ENCODE data around the gene GSTO2.

The GSTO2 gene

DNA sequence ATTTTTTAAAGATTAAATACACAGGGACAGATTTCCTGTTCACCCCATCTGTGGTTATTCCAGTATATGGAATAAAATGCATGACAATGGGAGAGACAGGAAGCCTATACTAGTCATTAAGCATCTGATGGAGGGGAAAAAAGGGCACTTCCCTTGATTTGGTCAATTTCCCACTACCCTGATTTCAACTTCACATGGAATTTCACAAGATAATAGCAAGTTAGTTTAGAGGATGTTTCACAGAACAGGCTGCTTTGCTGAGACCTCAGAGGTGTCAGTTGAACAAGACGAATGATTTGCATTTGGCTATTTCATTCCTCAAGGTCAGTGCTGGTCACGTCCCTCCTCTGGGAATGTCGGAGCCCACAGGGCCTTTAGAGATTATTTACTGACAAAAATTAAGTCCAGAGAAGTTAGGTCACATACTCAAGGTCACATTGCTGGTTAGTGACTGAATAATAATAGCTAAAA is 74.0 kb downstream of the GSTO2 start:
- H2AFZ ChIP-seq (ENCODE audit: low read depth, low read length) = no peak overlapping the region

DNA sequence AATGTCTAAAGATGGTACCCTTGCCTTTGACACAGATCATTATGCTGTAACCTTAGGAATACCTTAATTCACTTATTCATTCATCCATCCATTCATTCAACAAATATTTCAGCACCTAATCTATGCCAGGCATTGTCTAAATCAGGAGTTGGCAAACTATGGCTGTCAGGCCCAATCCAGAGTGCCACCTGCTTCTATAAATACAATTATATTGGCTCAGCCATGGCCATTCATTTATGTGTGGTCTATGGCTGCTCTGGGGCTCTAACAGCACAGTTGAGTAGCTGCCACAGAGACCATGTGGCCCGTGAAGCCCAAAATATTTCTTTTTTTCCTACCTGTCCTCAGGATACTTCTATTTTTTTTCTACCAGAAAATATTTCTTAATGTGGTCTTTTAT is 75.2 kb downstream of the GSTO2 start:
- Histone ChIP-seq H2AFZ (ENCODE audit: low read depth, low read length) (no peak overlapping the region), H3K4me3 (ENCODE audit: low read length) (no peak overlapping the region), H3K9me3 (ENCODE audit: low read length) (no peaks in the 10 kb centered on the region)

More for the DNA sequence above, 74.0 kb downstream of the GSTO2 start:
- Histone ChIP-seq H3K4me1 (ENCODE audit: insufficient read depth, low read length) (peaks cover 4% of the 10 kb centered on the region), H3K4me3 (ENCODE audit: low read length) (no peak overlapping the region), H3K27me3 (ENCODE audit: insufficient read depth, low read length) (peaks cover 13% of the 10 kb centered on the region), H3K9me3 (ENCODE audit: low read length) (no peaks in the 10 kb centered on the region), H3K36me3 (ENCODE audit: insufficient read depth, low read length) (no peaks in the 10 kb centered on the region)

DNA sequence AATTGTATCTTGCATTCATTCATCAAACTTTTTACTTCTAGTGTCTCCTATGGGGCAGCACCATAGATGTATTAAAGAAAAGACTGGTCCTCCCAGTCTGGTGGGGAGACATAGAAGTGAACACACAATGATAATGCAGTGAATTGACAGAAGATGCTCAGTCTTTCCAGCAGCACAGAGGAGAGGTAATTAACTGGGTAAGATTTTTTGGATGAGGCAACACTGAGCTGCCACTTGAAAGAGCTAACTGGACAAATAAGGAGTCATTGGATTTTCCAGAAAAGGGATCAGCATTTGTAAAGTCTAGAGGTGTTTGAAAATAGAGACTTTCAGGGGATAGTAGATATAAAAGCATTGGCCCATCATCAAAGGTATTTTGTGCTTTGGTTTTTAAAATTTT is 76.5 kb downstream of the GSTO2 start:
- H3K9me3 ChIP-seq (ENCODE audit: low read length) = no peaks in the 10 kb centered on the region

More for the DNA sequence above, 75.2 kb downstream of the GSTO2 start:
- Histone ChIP-seq H3K27me3 (ENCODE audit: insufficient read depth, low read length) (peaks cover 12% of the 10 kb centered on the region), H3K4me1 (ENCODE audit: insufficient read depth, low read length) (peaks cover 4% of the 10 kb centered on the region), H3K36me3 (ENCODE audit: insufficient read depth, low read length) (no peaks in the 10 kb centered on the region)

DNA sequence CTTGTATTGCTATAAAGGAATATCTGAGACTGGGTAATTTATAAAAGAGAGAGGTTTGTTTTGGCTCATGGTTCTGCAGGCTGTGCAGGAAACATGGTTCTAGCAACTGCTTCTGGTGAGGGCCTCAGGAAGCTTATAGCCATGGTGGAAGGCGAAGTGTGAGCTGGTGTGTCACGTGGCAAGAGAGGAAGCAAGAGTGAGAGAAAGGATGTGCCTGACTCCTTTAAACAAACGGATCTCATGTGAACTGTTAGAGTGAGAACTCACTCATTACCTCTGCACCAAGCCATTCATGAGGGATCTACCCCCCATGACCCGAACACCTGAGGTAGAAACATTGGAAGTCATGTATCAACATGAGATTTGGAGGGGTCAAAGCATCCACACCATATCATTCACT is 77.0 kb downstream of the GSTO2 start:
- Histone ChIP-seq H3K27me3 (ENCODE audit: insufficient read depth, low read length) (peaks cover 4% of the 10 kb centered on the region), H2AFZ (ENCODE audit: low read depth, low read length) (no peak overlapping the region), H3K9me3 (ENCODE audit: low read length) (no peaks in the 10 kb centered on the region), H3K4me1 (ENCODE audit: insufficient read depth, low read length) (peaks cover 4% of the 10 kb centered on the region), H3K36me3 (ENCODE audit: insufficient read depth, low read length) (no peaks in the 10 kb centered on the region), H3K4me3 (ENCODE audit: low read length) (no peak overlapping the region)

More for the DNA sequence above, 76.5 kb downstream of the GSTO2 start:
- no peak overlapping the region for H3K4me3 ChIP-seq (ENCODE audit: low read length)
- H3K36me3 ChIP-seq (ENCODE audit: insufficient read depth, low read length) = no peaks in the 10 kb centered on the region
- H3K4me1 ChIP-seq (ENCODE audit: insufficient read depth, low read length) = peaks cover 4% of the 10 kb centered on the region
- H2AFZ ChIP-seq (ENCODE audit: low read depth, low read length) = no peak overlapping the region
- H3K27me3 ChIP-seq (ENCODE audit: insufficient read depth, low read length) = peaks cover 5% of the 10 kb centered on the region

DNA sequence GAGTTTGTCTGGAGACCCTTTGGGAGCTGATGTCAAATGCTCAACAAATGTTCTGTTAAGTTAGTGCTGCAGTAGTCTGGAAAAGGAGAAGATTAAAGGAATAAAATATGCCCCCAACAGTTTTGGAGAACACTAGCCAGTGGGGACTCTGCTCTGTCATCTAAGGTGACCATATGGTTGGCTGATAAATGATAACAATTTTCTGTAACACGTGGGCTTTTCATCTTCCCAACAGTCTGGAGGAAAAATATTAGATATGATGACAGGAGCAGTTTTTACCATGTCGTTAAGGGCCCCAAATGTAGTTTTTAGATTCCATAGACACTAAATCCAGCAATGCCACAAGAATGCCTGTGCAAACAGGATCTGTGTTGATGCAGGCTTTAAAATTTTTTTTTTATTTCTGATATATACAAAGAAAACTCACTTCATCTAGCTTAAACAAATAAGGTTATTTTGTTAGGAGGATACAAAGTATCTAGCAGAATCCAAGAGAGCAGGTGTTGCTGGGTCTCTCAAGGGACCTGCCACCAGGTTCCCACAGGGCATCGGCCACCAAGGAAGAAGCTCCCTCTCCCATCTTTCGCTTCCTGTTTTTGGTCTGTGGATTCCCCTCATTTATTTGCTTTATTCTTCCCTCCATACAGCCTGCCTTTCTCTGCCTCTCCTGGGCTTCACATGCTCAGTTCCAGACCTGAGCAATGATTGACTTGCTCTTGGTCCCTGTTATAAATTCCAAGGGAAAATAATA is 78.5 kb downstream of the GSTO2 start:
- peaks cover 4% of the 10 kb centered on the region for H3K4me1 ChIP-seq (ENCODE audit: insufficient read depth, low read length)

DNA sequence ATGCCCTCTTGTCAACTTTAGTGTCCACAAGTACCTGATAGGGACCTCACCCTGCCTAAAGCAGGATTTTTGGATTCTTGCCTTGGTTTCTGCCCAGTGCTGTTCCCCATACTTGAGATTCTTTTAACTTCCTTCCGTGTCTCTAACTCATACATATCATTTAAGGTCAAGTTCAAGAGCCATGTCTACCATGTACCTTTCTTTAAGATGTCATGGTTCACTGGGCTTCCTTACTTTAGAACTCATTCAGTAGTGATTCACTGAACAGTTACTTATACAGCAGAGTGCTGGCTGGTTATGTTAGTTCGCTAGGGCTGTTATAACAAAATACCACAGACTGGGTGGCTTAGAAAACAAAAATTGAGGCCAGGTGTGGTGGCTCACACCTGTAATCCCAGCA is 79.6 kb downstream of the GSTO2 start:
- Histone ChIP-seq H3K36me3 (ENCODE audit: insufficient read depth, low read length) (no peaks in the 10 kb centered on the region), H3K9me3 (ENCODE audit: low read length) (no peaks in the 10 kb centered on the region), H2AFZ (ENCODE audit: low read depth, low read length) (no peak overlapping the region), H3K27me3 (ENCODE audit: insufficient read depth, low read length) (peaks cover 4% of the 10 kb centered on the region), H3K4me1 (ENCODE audit: insufficient read depth, low read length) (no peaks in the 10 kb centered on the region), H3K4me3 (ENCODE audit: low read length) (no peak overlapping the region)

More for the DNA sequence above, 78.5 kb downstream of the GSTO2 start:
- peaks cover 4% of the 10 kb centered on the region for H3K27me3 ChIP-seq (ENCODE audit: insufficient read depth, low read length)
- no peaks in the 10 kb centered on the region for H3K9me3 ChIP-seq (ENCODE audit: low read length)
- H3K36me3 ChIP-seq (ENCODE audit: insufficient read depth, low read length) = no peaks in the 10 kb centered on the region
- no peak overlapping the region for H2AFZ ChIP-seq (ENCODE audit: low read depth, low read length)
- no peak overlapping the region for H3K4me3 ChIP-seq (ENCODE audit: low read length)

DNA sequence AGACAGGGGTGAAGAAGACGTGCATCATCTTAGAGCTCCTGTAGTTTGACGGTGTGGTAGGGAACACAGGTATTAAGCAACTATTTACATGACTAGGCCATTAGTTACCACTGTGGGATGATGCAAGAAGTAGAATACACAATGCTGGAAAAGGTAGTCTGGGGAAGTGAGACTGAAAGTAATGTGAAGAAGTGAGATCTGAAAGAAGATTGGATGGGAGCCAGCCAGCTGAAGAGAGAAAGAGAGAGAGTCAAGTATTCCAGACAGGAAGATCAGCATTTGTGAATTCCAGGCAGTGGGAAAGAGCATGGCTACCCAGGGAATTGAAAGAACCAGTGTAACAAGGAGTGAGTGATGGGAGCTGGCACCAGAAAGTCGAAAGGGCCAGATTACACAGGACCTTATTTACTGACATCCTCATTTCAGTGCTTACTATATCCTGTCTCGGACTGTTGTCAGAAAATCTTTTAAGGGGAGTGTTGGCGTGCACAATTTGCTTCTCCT is 80.7 kb downstream of the GSTO2 start:
- Histone ChIP-seq H3K4me3 (ENCODE audit: low read length) (no peak overlapping the region), H3K36me3 (ENCODE audit: insufficient read depth, low read length) (no peaks in the 10 kb centered on the region), H2AFZ (ENCODE audit: low read depth, low read length) (no peak overlapping the region), H3K9me3 (ENCODE audit: low read length) (no peaks in the 10 kb centered on the region), H3K4me1 (ENCODE audit: insufficient read depth, low read length) (no peaks in the 10 kb centered on the region), H3K27me3 (ENCODE audit: insufficient read depth, low read length) (peaks cover 4% of the 10 kb centered on the region)

DNA sequence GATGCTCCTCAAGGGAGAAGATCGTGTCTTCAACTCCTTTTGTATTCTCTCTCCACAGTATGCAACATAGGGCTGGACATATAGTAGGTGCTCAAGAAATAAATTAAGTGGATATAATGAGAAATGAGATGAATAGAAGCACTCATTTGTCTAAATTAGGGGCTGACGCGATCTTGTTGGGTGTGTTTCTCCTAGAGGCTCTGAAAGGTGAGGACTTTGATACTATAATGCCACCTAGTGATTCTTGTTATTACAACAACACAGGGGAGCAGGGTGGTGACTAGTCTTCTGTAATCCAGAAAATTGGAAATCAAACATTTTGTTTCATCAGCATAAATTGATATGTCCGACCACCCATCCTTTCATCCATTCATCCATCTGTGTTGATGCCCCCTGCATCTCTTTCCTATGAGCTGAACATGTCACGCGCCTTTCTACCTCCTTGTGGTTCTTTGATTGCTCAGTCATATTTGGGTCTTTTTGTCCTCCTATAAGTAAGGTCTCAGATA is 81.2 kb downstream of the GSTO2 start:
- Histone ChIP-seq H3K9me3 (ENCODE audit: low read length) (no peaks in the 10 kb centered on the region), H3K36me3 (ENCODE audit: insufficient read depth, low read length) (no peaks in the 10 kb centered on the region), H3K4me3 (ENCODE audit: low read length) (no peak overlapping the region), H3K27me3 (ENCODE audit: insufficient read depth, low read length) (peaks cover 8% of the 10 kb centered on the region), H3K4me1 (ENCODE audit: insufficient read depth, low read length) (no peaks in the 10 kb centered on the region), H2AFZ (ENCODE audit: low read depth, low read length) (no peak overlapping the region)

DNA sequence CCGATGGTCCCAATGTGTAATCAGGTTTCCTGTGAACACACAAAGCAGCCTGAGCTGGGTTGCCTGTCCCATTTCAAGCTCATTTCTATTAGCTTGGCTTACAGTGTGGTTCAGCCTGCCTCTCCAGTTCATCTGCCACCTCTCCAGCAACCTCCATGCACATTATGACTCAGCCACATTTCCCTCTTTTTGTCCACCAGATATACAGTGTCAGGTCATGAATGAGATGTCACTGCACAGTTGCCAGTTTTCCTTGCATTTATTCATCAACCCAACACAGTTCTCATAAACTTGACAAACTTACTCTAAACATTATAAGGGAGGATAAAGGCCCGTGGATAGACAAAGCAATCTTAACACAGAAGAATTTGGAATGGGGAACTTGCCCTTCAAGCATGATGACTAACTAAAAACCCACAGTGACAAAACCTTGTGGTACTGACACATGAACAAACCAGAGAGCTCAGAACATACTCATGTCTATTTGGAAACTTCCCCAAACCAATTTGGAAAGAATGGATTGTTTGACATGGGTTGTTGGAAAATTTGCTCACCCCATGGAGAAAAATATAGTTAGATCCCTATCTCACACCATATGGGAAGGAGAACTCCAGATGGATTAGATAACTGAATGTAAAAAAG is 82.2 kb downstream of the GSTO2 start:
- Histone ChIP-seq H3K36me3 (ENCODE audit: insufficient read depth, low read length) (no peaks in the 10 kb centered on the region), H3K4me3 (ENCODE audit: low read length) (no peak overlapping the region), H3K4me1 (ENCODE audit: insufficient read depth, low read length) (no peaks in the 10 kb centered on the region), H2AFZ (ENCODE audit: low read depth, low read length) (no peak overlapping the region), H3K9me3 (ENCODE audit: low read length) (no peaks in the 10 kb centered on the region), H3K27me3 (ENCODE audit: insufficient read depth, low read length) (peaks cover 9% of the 10 kb centered on the region)

DNA sequence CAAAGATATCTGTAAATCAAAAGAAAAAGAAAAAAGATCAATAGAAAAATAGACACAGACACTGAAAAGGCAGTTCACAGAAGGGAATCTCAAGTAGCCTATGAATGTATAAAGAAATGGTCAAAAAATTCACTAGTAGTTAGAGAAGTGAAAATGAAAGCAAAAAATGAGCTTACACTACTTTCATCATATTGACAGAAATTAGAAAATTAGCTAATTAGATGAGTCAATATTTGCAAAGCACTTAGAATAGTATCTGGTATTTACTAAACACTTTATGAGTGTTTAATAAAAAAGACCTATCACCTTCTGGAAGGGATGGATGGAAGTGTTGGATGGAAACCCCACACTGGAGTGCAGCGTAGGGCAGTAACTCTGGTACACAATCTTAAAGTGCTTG is 82.9 kb downstream of the GSTO2 start:
- Histone ChIP-seq H3K4me3 (ENCODE audit: low read length) (no peak overlapping the region), H3K4me1 (ENCODE audit: insufficient read depth, low read length) (no peaks in the 10 kb centered on the region), H3K36me3 (ENCODE audit: insufficient read depth, low read length) (no peaks in the 10 kb centered on the region), H3K9me3 (ENCODE audit: low read length) (no peaks in the 10 kb centered on the region), H2AFZ (ENCODE audit: low read depth, low read length) (no peak overlapping the region), H3K27me3 (ENCODE audit: insufficient read depth, low read length) (peaks cover 9% of the 10 kb centered on the region)

DNA sequence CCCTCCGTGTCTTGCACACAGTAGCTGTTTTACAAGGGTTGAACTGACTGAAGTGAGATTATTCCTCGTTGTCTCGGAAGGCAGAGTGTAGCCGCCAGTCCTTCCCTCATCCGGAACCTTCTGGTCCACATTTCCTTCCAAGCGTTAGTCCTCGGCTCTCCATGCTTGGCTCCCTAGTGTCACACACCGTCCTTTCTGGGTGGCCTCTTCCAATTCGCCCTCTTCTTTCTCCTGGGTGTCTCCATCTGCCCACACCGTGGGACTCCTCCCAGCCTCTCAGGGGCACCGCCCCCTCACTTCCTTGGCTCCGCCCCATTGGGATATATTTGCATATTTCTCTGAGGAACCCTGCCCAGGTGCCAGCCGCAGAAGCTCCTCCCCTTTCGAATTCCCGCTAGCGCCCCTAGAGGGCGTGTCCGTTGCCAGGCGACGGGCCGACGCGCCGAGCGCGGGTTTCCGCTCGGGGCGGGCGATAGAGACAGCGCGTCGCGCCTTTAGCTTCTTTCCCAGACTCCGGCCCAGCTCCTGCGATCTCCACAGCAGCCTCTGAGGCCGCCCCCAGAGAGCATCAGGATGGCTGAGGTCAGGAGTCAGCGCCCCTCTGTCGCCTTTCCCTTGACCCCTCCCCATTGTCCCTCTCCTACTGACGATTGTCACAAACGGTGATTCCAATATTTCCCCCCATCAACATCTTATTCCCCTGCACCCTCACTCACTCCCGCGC is 84.5 kb downstream of the GSTO2 start, which contains the start of gene CFAP58:
TSS of gene CFAP58 (plus strand) at position 509 of the 724 bp plus-strand sequence. CDS start at position 574, 65 bp downstream.
- H2AFZ ChIP-seq (ENCODE audit: low read depth, low read length) = no peak within 1 kb of the TSS
- peaks cover 9% of the 10 kb centered on the region for H3K27me3 ChIP-seq (ENCODE audit: insufficient read depth, low read length)
- H3K4me1 ChIP-seq (ENCODE audit: insufficient read depth, low read length) = no peaks in the 10 kb centered on the region
- H3K4me3 ChIP-seq (ENCODE audit: low read length) = no peak within 1 kb of the TSS
- no peaks in the 10 kb centered on the region for H3K36me3 ChIP-seq (ENCODE audit: insufficient read depth, low read length)
- no peaks in the 10 kb centered on the region for H3K9me3 ChIP-seq (ENCODE audit: low read length)

Measured in neuron (in vitro differentiated cells).